Upper lobe of right lung (tissue), 1 donor: ENCODE data around the gene C1orf210. TPM values are rescaled to one million over a fixed set of nuclear protein-coding genes. Genes with fewer than 3 reads are reported as not detected.

Experiments
- ATAC-seq: fragments of 200-7000 bp; cut with Tn5 transposase; one replicate; pipeline ENCODE4 v1.9.1; 2020; ENCODE audit warnings: mild to moderate bottlenecking, moderate library complexity
- DNase-seq: peaks from one replicate; pipeline ENCODE4 v3.0.0-alpha.2; 2020
- H3K27ac ChIP-seq: fragments of 200-600 bp; one replicate; pipeline ENCODE4 v1.8.0; 2022
- H3K27me3 ChIP-seq: fragments of 200-600 bp; one replicate; pipeline ENCODE4 v1.8.0; 2022; ENCODE audit warnings: mild to moderate bottlenecking
- H3K36me3 ChIP-seq: fragments of 200-600 bp; one replicate; pipeline ENCODE4 v1.8.0; 2022
- H3K4me1 ChIP-seq: fragments of 200-600 bp; one replicate; pipeline ENCODE4 v1.8.0; 2022
- H3K4me3 ChIP-seq: fragments of 200-600 bp; one replicate; pipeline ENCODE4 v1.8.0; 2022; ENCODE audit warnings: mild to moderate bottlenecking
- H3K9me3 ChIP-seq: fragments of 200-600 bp; one replicate; pipeline ENCODE4 v1.8.0; 2022
- CTCF ChIP-seq: fragments of 200-600 bp; IDR thresholded peaks from one replicate; pipeline ENCODE4 v1.8.0; 2022; ENCODE audit warnings: antibody characterized with exemption
- intact Hi-C: fragments of 100-400 bp; cut with DNase I; formaldehyde crosslinking; loops from one replicate; pipeline ENCODE4 v1.11.0; 2022
- long read RNA-seq: library from polyadenylated mRNA; unstranded; transcript quantifications from one replicate; pipeline ENCODE4 v2.0.0, GENCODE V29; 2021
- total RNA-seq: library from RNA; stranded (reverse); fragmentation: NEBNext Ultra II Directional; extraction: Animal tissue kit (Norgen Biotek cat#: 25700); gene quantifications from one replicate; pipeline ENCODE4 v1.2.1, GENCODE V29; 2021
- donor health status: DM: no; HTN: yes; CAD: no; lungs with severe emphysema.

C1orf210 gene
- total RNA-seq: 18.9 TPM
- long read RNA-seq, transcript C1orf210-202 (3 exons, 1,478 nt): major isoform, 18 of 20 reads
- long read RNA-seq, partial matches to known transcripts: 1 of 20 reads
- long read RNA-seq, other reads (novel, unspliced or antisense): 1 of 20 reads

DNA sequence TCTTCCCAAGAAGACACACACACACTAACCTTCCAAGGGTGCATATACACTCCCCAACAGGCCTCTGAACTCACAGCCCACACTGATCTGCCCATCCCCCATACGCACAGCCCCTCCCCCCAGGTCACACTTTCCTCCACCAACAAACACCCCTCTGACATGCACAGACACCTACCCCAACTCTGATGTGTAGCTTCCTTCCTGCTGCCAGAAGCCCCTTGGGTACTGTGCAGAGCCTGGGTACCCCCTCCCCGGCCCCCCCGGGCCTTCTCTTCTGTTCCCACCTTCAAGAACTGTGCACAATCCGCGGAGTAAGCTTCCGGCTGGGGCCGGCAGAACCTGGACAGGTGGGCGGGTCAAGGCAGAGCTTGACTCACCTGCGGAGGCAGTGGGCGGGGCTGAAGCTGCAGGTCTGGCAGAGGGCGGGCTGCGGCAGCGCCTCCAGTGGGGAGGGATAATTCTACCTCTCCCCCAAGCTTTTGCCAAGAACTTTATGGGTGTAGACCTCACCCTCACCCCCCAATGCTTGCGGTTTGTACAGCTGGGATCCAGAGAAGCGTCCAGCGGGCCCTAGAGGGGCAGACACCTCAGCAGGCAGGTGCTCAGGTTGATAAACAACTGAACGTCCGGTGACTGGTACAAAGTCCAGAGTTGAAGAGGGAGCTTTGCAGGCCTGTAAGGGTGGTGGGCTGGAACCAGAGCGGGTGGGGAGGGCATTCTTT lies at the start of gene C1orf210:
C1orf210 (minus strand) TSS at position 313 of the 722 bp plus-strand sequence. CDS start 2,311 bp downstream, outside the sequence.
- no peaks in the 10 kb centered on the region for H3K27me3 ChIP-seq
- ATAC-seq: peak; percentile 94
- no peaks in the 10 kb centered on the region for H3K36me3 ChIP-seq
- peaks cover 16% of the 10 kb centered on the region for H3K4me1 ChIP-seq
- peak; percentile 26 for TF ChIP-seq CTCF
- intact Hi-C loops: no loop called here
- peak within 1 kb of the TSS; percentile 42 for H3K4me3 ChIP-seq
- no peaks in the 10 kb centered on the region for H3K9me3 ChIP-seq
- peak; percentile 97 for DNase-seq
- H3K27ac ChIP-seq: peak within 1 kb of the TSS; percentile 1

DNA sequence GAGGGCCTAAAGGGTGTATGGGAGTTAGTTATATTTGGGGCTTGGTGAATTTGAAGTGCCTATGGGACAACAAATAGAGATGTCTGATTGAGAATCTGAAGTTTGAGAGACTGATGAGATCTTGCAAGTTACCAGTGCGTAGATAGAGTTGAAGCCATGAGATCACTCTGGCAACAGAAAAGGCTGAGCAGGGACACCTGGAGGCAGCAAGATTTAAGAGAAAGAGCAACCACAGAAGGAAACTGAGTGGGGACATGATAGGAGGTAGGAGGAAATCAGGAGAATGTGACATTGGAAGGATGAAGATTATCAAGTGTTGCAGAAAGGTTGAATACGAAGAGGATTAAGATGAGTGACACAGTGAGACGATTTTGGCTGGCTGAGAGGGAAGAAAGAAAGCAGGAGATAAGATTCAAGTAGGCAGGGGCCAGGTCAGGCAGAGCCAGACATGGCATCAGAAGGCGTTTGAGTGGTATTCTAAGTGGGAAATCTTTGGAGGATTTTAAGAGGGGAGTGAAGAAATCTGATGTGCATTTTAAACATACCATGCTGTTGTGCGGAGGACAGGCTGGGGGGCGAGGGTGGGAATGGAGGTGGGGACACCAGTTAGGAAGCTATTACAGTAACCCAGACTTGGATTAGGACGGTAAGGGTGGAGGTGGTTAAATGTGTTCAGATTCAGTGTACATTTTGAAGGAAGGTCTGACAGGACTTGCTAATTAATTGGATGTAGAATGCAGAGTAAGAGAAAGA lies 49.2 kb upstream of the C1orf210 start:
- Histone ChIP-seq H3K27ac (no peak overlapping the region), H3K4me3 (no peak overlapping the region), H3K4me1 (peaks cover 7% of the 10 kb centered on the region), H3K36me3 (no peaks in the 10 kb centered on the region), H3K9me3 (no peaks in the 10 kb centered on the region), H3K27me3 (no peaks in the 10 kb centered on the region)
- DNase-seq: peak; percentile 35
- intact Hi-C loops: no loop called here
- no peak for TF ChIP-seq CTCF
- ATAC-seq: no peak

DNA sequence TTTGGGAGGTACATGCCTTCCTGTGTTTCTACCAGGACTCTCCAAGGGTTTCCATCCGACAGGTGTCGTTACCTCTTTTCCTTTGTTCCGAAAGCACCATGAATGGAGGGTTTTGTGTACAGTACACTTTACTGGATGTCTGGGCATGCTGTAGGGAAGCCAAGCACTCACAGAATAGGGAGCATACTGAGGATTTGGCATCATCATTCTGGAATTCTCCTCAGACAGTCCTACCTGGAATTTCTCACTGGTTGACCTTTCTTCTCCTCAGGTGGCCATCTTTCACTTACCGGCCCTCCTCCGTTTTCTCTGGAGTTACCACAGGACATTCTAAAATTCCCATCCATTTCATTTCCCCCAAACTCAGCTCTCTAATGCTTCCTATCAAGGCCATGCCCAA lies 46.3 kb upstream of the C1orf210 start:
- Histone ChIP-seq H3K27me3 (no peaks in the 10 kb centered on the region), H3K36me3 (no peaks in the 10 kb centered on the region), H3K4me1 (peaks cover 7% of the 10 kb centered on the region), H3K9me3 (no peaks in the 10 kb centered on the region), H3K27ac (no peak overlapping the region), H3K4me3 (no peak overlapping the region)
- intact Hi-C loops: no loop called here
- DNase-seq: no peak
- peak; percentile 19 for ATAC-seq
- TF ChIP-seq CTCF: no peak

DNA sequence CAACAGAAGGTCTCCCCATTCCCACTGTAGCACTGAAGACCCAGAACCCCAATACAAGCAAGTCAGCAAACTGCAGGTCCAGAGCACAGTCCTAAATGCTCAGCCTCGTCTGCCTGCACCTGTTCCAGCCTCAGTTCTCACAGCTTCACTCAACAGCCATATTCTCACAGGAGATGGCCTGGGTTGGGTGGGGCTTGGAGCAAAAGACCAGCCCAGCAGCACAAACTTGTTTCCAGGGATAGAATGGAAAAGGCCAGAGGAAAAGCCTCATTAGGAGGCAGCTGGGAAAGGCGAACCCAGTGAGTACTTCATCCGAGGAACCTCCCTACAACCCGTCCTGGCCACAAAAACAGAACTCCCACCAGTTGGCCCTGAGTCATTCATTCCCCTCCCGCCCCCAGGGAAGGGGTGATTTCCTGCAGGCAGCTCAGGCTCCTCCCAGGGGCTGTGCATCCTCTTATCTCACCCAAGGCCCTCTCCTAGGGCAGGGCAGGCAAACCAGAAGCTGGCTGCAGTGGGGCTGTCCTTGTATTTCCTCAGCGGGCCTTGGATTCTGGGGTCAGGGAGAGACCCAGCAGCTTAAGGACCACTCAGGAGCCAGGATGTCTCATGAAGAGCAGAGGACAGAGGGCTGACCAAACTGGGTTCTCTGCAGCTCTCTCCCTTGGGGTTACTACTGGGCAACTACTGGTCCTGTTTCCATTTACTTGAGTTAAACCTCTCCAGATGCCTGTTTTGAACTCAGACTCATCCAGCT lies 44.8 kb upstream of the C1orf210 start:
- no peaks in the 10 kb centered on the region for H3K27me3 ChIP-seq

More for the DNA sequence above, 44.8 kb upstream of the C1orf210 start:
- DNase-seq (peak; percentile 70), ATAC-seq (peak; percentile 93)
- no peak overlapping the region for H3K4me3 ChIP-seq
- H3K36me3 ChIP-seq: no peaks in the 10 kb centered on the region
- no peak for TF ChIP-seq CTCF
- peaks cover 4% of the 10 kb centered on the region for H3K9me3 ChIP-seq
- intact Hi-C loops: no loop called here
- H3K4me1 ChIP-seq: peaks cover 7% of the 10 kb centered on the region
- H3K27ac ChIP-seq: no peak overlapping the region
